ACC112 (cell line): ENCODE data around the gene SMG5.

Experiments
- H2AFZ ChIP-seq: fragments of 200-600 bp; sonication (generic); one replicate; pipeline ENCODE4 v1.6.0; 2017; ENCODE audit warnings: antibody characterized with exemption, low read length; ENCODE audit not compliant: unreplicated experiment
- H3K27ac ChIP-seq: fragments of 200-600 bp; sonication (generic); 2 replicates; pipeline ENCODE4 v1.5.1; 2014; ENCODE audit warnings: low read depth, mild to moderate bottlenecking, antibody characterized with exemption, low read length, moderate library complexity
- H3K27me3 ChIP-seq: fragments of 200-600 bp; sonication (generic); 2 replicates; pipeline ENCODE4 v1.6.1; 2014; ENCODE audit warnings: mild to moderate bottlenecking, antibody characterized with exemption, low read length, moderate library complexity, mixed read lengths; ENCODE audit not compliant: insufficient read depth
- H3K36me3 ChIP-seq: fragments of 200-600 bp; sonication (generic); 2 replicates; pipeline ENCODE4 v1.6.1; 2016; ENCODE audit warnings: mild to moderate bottlenecking, antibody characterized with exemption, low read length, moderate library complexity, mixed read lengths; ENCODE audit not compliant: insufficient read depth
- H3K4me1 ChIP-seq: fragments of 200-600 bp; sonication (generic); one replicate; pipeline ENCODE4 v1.6.1; 2016; ENCODE audit warnings: low read length, mixed read lengths; ENCODE audit not compliant: insufficient read depth, unreplicated experiment, control insufficient read depth
- H3K4me3 ChIP-seq: fragments of 200-600 bp; sonication (generic); 2 replicates; pipeline ENCODE4 v1.5.1; 2014; ENCODE audit warnings: mild to moderate bottlenecking, low read depth, low read length
- H3K79me2 ChIP-seq: fragments of 200-600 bp; sonication (generic); one replicate; pipeline ENCODE4 v1.6.0; 2016; ENCODE audit warnings: low read length; ENCODE audit not compliant: control insufficient read depth, unreplicated experiment, insufficient read depth

The SMG5 gene

GRCh38 chr1:156232201-156232894 is 50.3 kb downstream of the SMG5 start:
- H2AFZ ChIP-seq = no peak overlapping the region
- H3K79me2 ChIP-seq = no peaks in the 10 kb centered on the region
- no peaks in the 10 kb centered on the region for H3K27me3 ChIP-seq
- no peak overlapping the region for H3K27ac ChIP-seq
- H3K36me3 ChIP-seq = no peaks in the 10 kb centered on the region
- no peak overlapping the region for H3K4me3 ChIP-seq
- peaks cover 12% of the 10 kb centered on the region for H3K4me1 ChIP-seq

- no peak overlapping the region for H2AFZ ChIP-seq
- H3K4me1 ChIP-seq = peaks cover 12% of the 10 kb centered on the region
- H3K27ac ChIP-seq = no peak overlapping the region
- H3K4me3 ChIP-seq = no peak overlapping the region
- H3K36me3 ChIP-seq = no peaks in the 10 kb centered on the region
- no peaks in the 10 kb centered on the region for H3K79me2 ChIP-seq
- no peaks in the 10 kb centered on the region for H3K27me3 ChIP-seq
These were observed 52.2 kb downstream of the SMG5 start for GRCh38 chr1:156230473-156230837.

GRCh38 chr1:156229809-156230472 is 52.7 kb downstream of the SMG5 start:
- Histone ChIP-seq H3K27me3 (no peaks in the 10 kb centered on the region), H3K27ac (no peak overlapping the region), H3K4me3 (no peak overlapping the region), H3K36me3 (no peaks in the 10 kb centered on the region), H3K4me1 (peaks cover 12% of the 10 kb centered on the region), H3K79me2 (no peaks in the 10 kb centered on the region), H2AFZ (no peak overlapping the region)

GRCh38 chr1:156228501-156228900 is 54.1 kb downstream of the SMG5 start:
- Histone ChIP-seq H3K27me3 (no peaks in the 10 kb centered on the region), H3K27ac (no peak overlapping the region), H3K4me3 (no peak overlapping the region), H3K4me1 (peaks cover 4% of the 10 kb centered on the region), H2AFZ (no peak overlapping the region), H3K79me2 (no peaks in the 10 kb centered on the region), H3K36me3 (no peaks in the 10 kb centered on the region)

GRCh38 chr1:156226782-156227181 is 55.8 kb downstream of the SMG5 start:
- Histone ChIP-seq H3K27me3 (no peaks in the 10 kb centered on the region), H3K27ac (no peak overlapping the region), H2AFZ (no peak overlapping the region), H3K4me1 (peaks cover 8% of the 10 kb centered on the region), H3K79me2 (no peaks in the 10 kb centered on the region), H3K4me3 (no peak overlapping the region), H3K36me3 (no peaks in the 10 kb centered on the region)

- Histone ChIP-seq H3K27ac (no peak overlapping the region), H3K36me3 (no peaks in the 10 kb centered on the region), H3K4me3 (no peak overlapping the region), H3K4me1 (peaks cover 8% of the 10 kb centered on the region), H3K27me3 (no peaks in the 10 kb centered on the region), H3K79me2 (peaks cover under 1% of the 10 kb centered on the region), H2AFZ (no peak overlapping the region)
These were observed 56.5 kb downstream of the SMG5 start for GRCh38 chr1:156226116-156226538.

- no peak overlapping the region for H3K4me3 ChIP-seq
- no peaks in the 10 kb centered on the region for H3K36me3 ChIP-seq
- no peak overlapping the region for H2AFZ ChIP-seq
- H3K4me1 ChIP-seq = peaks cover 8% of the 10 kb centered on the region
- no peaks in the 10 kb centered on the region for H3K27me3 ChIP-seq
- peaks cover 2% of the 10 kb centered on the region for H3K79me2 ChIP-seq
- no peak overlapping the region for H3K27ac ChIP-seq
These were observed 57.0 kb downstream of the SMG5 start for GRCh38 chr1:156225677-156226014.

- Histone ChIP-seq H3K4me3 (no peak overlapping the region), H3K36me3 (no peaks in the 10 kb centered on the region), H2AFZ (no peak overlapping the region), H3K27me3 (no peaks in the 10 kb centered on the region), H3K27ac (no peak overlapping the region), H3K79me2 (peaks cover 4% of the 10 kb centered on the region), H3K4me1 (peaks cover 20% of the 10 kb centered on the region)
These were observed 60.5 kb downstream of the SMG5 start for GRCh38 chr1:156221986-156222692.

GRCh38 chr1:156220226-156220625 is 62.4 kb downstream of the SMG5 start:
- peaks cover 4% of the 10 kb centered on the region for H3K79me2 ChIP-seq
- H3K27ac ChIP-seq = no peak overlapping the region

GRCh38 chr1:156217871-156218270 is 64.8 kb downstream of the SMG5 start:
- Histone ChIP-seq H3K4me3 (peak overlapping the region; percentile 55), H3K27ac (peak overlapping the region; percentile 79)

More at GRCh38 chr1:156220226-156220625, 62.4 kb downstream of the SMG5 start:
- H3K4me3 ChIP-seq = no peak overlapping the region
- no peaks in the 10 kb centered on the region for H3K27me3 ChIP-seq
- peaks cover 20% of the 10 kb centered on the region for H3K4me1 ChIP-seq
- no peaks in the 10 kb centered on the region for H3K36me3 ChIP-seq
- H2AFZ ChIP-seq = no peak overlapping the region

More at GRCh38 chr1:156217871-156218270, 64.8 kb downstream of the SMG5 start:
- H3K36me3 ChIP-seq = no peaks in the 10 kb centered on the region
- peaks cover 8% of the 10 kb centered on the region for H3K79me2 ChIP-seq
- no peaks in the 10 kb centered on the region for H3K27me3 ChIP-seq
- H2AFZ ChIP-seq = no peak overlapping the region
- peaks cover 21% of the 10 kb centered on the region for H3K4me1 ChIP-seq
